B cell (primary cell): ENCODE data around the gene TGM3. TPM values are rescaled to one million over a fixed set of nuclear protein-coding genes. Genes with fewer than 3 reads are reported as not detected.

ENCODE experiments used
- ATAC-seq: fragments of 200-7000 bp; cut with Tn5 transposase; one replicate; pipeline ENCODE4 v1.10.0; 2021; ENCODE audit warnings: low read depth, mild to moderate bottlenecking, moderate number of reproducible peaks, moderate library complexity
- CTCF ChIA-PET: fragments of 350-600 bp; sonication (Branson Sonifier 250); formaldehyde crosslinking; loops from one replicate; lab custom pipeline; 2021; ENCODE audit warnings: antibody characterized with exemption, inconsistent platforms; lab: Charles Lee
- POLR2A ChIA-PET: fragments of 350-600 bp; sonication (Branson Sonifier 250); formaldehyde crosslinking; loops from one replicate; lab custom pipeline; 2021; ENCODE audit warnings: antibody characterized with exemption; lab: Charles Lee
- DNase-seq: peaks from one replicate; pipeline ENCODE4 v3.0.0; 2013
- H2AFZ ChIP-seq: 2 replicates; pipeline ENCODE4 v1.6.1; 2012; ENCODE audit warnings: mild to moderate bottlenecking, low read depth, low read length; ENCODE audit not compliant: insufficient read depth, poor library complexity, severe bottlenecking
- H3K27ac ChIP-seq, 2 donors: 1 replicate in 1 of 2; 2 replicates in 1 of 2; pipeline ENCODE4 v1.5.1; 2012 to 2013; ENCODE audit warnings: low read length in 2 of 2, mild to moderate bottlenecking in 2 of 2, moderate library complexity in 1 of 2
- H3K27me3 ChIP-seq, 4 experiments: fragments of 200-600 bp in 1 of 4; sonication (generic) in 1 of 4; replicated peaks in 1 of 4; 1 replicate in 2 of 4; 2 replicates in 2 of 4; pipeline versions ENCODE4 v1.6.1 to v1.7.0; 2013 to 2016; ENCODE audit warnings: low read length in 3 of 4, mild to moderate bottlenecking in 2 of 4, mixed read lengths in 1 of 4, moderate library complexity in 1 of 4; ENCODE audit not compliant: insufficient read depth in 4 of 4, control insufficient read depth in 3 of 4; ENCODE audit errors: control extremely low read depth in 1 of 4
- H3K36me3 ChIP-seq, 2 experiments: replicated peaks in 1 of 2; 1 replicate in 1 of 2; 2 replicates in 1 of 2; pipeline versions ENCODE4 v1.6.1 to v1.7.1; 2013; ENCODE audit warnings: low read length in 1 of 2; ENCODE audit not compliant: insufficient read depth in 2 of 2, control insufficient read depth in 1 of 2; ENCODE audit errors: control extremely low read depth in 1 of 2, extremely low read depth in 1 of 2
- H3K4me1 ChIP-seq, 2 donors: fragments of 200-600 bp in 1 of 2; sonication (generic) in 1 of 2; 1 replicate in 1 of 2; 2 replicates in 1 of 2; pipeline versions ENCODE4 v1.5.1 to v1.6.1; 2013 to 2017; ENCODE audit warnings: low read length in 2 of 2; ENCODE audit not compliant: control insufficient read depth in 2 of 2, insufficient read depth in 2 of 2
- H3K4me2 ChIP-seq: replicated peaks from 2 replicates; pipeline ENCODE3; 2012; ENCODE audit warnings: mild to moderate bottlenecking, low read depth, low read length; ENCODE audit not compliant: poor library complexity, severe bottlenecking
- H3K4me3 ChIP-seq, 5 experiments: fragments of 200-600 bp in 1 of 5; sonication (generic) in 1 of 5; 1 replicate in 3 of 5; 2 replicates in 2 of 5; pipeline versions ENCODE4 v1.5.1 to v1.7.0; 2011 to 2016; ENCODE audit warnings: low read length in 4 of 5, mild to moderate bottlenecking in 4 of 5, low read depth in 2 of 5, control low read depth in 1 of 5, moderate library complexity in 1 of 5; ENCODE audit not compliant: insufficient read depth in 1 of 5; ENCODE audit errors: control extremely low read depth in 1 of 5, extremely low read depth in 1 of 5
- H3K79me2 ChIP-seq: fragments of 200-600 bp; sonication (generic); one replicate; pipeline ENCODE4 v1.6.0; 2016; ENCODE audit warnings: low read length; ENCODE audit not compliant: control insufficient read depth, insufficient read depth
- H3K9ac ChIP-seq: fragments of 200-600 bp; sonication (generic); 2 replicates; pipeline ENCODE4 v1.6.1; 2017; ENCODE audit warnings: mild to moderate bottlenecking, low read length, moderate library complexity
- H3K9me3 ChIP-seq, 3 donors: one replicate each; pipeline versions ENCODE4 v1.6.1 to v1.7.1; 2013; ENCODE audit warnings: low read length in 2 of 3; ENCODE audit not compliant: control insufficient read depth in 2 of 3, insufficient read depth in 1 of 3; ENCODE audit errors: control extremely low read depth in 1 of 3
- H4K20me1 ChIP-seq: 2 replicates; pipeline ENCODE4 v1.6.0; 2012; ENCODE audit warnings: mild to moderate bottlenecking, low read length; ENCODE audit not compliant: insufficient read depth, control insufficient read depth, poor library complexity, severe bottlenecking
- H3K27ac Mint-ChIP-seq: one replicate; pipeline ENCODE4 v1.8.0; 2021; ENCODE audit warnings: mixed read lengths
- H3K27me3 Mint-ChIP-seq: one replicate; pipeline ENCODE4 v1.8.0; 2021; ENCODE audit warnings: mixed read lengths
- H3K4me1 Mint-ChIP-seq: one replicate; pipeline ENCODE4 v1.8.0; 2021; ENCODE audit warnings: mixed read lengths
- H3K4me3 Mint-ChIP-seq: one replicate; pipeline ENCODE4 v1.8.0; 2021; ENCODE audit warnings: mixed read lengths
- H3K9me3 Mint-ChIP-seq: one replicate; pipeline ENCODE4 v1.8.0; 2022; ENCODE audit warnings: mixed read lengths; ENCODE audit not compliant: insufficient read depth
- EZH2 ChIP-seq: IDR thresholded peaks from 2 replicates; pipeline ENCODE4 v1.6.1; 2012; ENCODE audit warnings: borderline replicate concordance, low read depth, mild to moderate bottlenecking, moderate library complexity, low read length; ENCODE audit not compliant: insufficient read depth, poor library complexity, severe bottlenecking
- WGBS: methylation state at CpG from one replicate; pipeline ENCODE4 v1.1.5; 2013; ENCODE audit warnings: missing lambda C conversion rate; ENCODE audit not compliant: insufficient coverage; 5-methylcytosine and 5-hydroxymethylcytosine counted together
- intact Hi-C: fragments of 100-400 bp; cut with micrococcal nuclease; formaldehyde crosslinking; loops from one replicate; pipeline ENCODE4 v1.10.0; 2022
- polyA plus RNA-seq: library from polyadenylated mRNA; depleted of rRNA; stranded (reverse); fragments of >200 nt; gene quantifications from 2 replicates; pipeline ENCODE4 v1.2.3, GENCODE V29; 2012
- total RNA-seq, 2 donors: library from RNA; stranded (reverse); fragments of 120-200 nt in 1 of 2; gene quantifications; 1 replicate in 1 of 2; 2 replicates in 1 of 2; pipeline versions ENCODE4 v1.2.3 to v1.2.4, GENCODE V29; 2013 to 2022
- TF ChIP-seq, protein P1 (sequence below): fragments of 200-600 bp; IDR thresholded peaks from one replicate; pipeline ENCODE4 v1.8.0; 2022; ENCODE audit warnings: antibody characterized with exemption, mild to moderate bottlenecking

TGM3 gene
- total and polyA plus RNA-seq, 2 donors (not counting 1 experiment from before 2014, with no cell fraction given) = not detected

DNA sequence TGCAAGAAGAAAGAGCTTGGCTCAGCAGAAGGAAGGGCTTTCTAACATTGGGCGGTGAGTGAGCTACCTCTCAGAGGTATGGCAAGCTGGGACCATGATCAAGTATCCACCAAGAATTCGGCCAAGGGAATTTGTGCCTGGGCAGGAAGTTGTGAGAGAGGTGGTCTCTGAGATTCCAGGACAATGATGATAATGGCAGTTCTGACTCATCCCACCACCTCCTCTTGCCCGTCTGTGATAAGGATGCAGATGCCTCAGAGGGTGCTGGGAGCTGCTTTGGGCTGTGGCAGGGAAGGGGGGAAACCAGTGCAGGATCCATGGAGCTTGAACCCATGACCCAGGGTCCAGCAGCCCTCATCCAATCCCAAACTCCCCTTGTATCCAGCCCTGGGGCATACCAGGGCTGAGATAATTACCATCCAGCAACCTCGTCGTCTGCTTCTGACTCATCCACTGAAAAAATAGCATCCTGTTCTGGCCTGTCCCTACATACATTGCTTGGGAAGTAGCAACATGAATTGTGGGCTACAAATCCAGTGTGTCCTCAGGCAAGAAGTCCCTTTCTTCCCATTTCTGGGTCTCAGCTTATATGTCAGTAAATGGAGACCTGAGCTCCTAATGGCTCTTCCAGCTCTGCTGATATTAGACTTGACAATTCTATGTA, 90.8 kb downstream of the TGM3 start:
- ChIA-PET POLR2A (no interaction called here), CTCF (interaction anchor here (1.0 to 1.2 kb wide), 2 partner anchors 65 to 179 kb away, joined by 3 to 8 read pairs; no protein-coding TSS in a partner anchor)
- no peak overlapping the region for H3K9ac ChIP-seq
- H3K27ac ChIP-seq = no peak overlapping the region
- H3K4me1 Mint-ChIP-seq = peaks cover 14% of the 10 kb centered on the region
- H3K27me3 Mint-ChIP-seq = peaks cover 14% of the 10 kb centered on the region
- H3K79me2 ChIP-seq = no peaks in the 10 kb centered on the region
- intact Hi-C loops = no loop called here
- H3K9me3 ChIP-seq = peaks cover 2 to 19% (median 7%) of the 10 kb centered on the region in 3 donors
- H3K27ac Mint-ChIP-seq = no peak overlapping the region
- no peaks in the 10 kb centered on the region for H3K36me3 ChIP-seq
- H3K9me3 Mint-ChIP-seq = peaks cover 5% of the 10 kb centered on the region
- no peak overlapping the region for H3K4me3 Mint-ChIP-seq
- no peak overlapping the region for H3K4me2 ChIP-seq
- no peak overlapping the region for H3K4me3 ChIP-seq
- peaks cover 11 to 13% of the 10 kb centered on the region in 2 donors for H3K4me1 ChIP-seq
- ATAC-seq (no peak), DNase-seq (no peak)
- 76% methylated on average over 4 of the region's 5 CpGs for WGBS
- peaks cover 0 to 2% (median 0%) of the 10 kb centered on the region in 4 experiments for H3K27me3 ChIP-seq
- no peaks in the 10 kb centered on the region for H4K20me1 ChIP-seq
- H2AFZ ChIP-seq = peak overlapping the region; percentile 13
- TF ChIP-seq, protein P1, sequence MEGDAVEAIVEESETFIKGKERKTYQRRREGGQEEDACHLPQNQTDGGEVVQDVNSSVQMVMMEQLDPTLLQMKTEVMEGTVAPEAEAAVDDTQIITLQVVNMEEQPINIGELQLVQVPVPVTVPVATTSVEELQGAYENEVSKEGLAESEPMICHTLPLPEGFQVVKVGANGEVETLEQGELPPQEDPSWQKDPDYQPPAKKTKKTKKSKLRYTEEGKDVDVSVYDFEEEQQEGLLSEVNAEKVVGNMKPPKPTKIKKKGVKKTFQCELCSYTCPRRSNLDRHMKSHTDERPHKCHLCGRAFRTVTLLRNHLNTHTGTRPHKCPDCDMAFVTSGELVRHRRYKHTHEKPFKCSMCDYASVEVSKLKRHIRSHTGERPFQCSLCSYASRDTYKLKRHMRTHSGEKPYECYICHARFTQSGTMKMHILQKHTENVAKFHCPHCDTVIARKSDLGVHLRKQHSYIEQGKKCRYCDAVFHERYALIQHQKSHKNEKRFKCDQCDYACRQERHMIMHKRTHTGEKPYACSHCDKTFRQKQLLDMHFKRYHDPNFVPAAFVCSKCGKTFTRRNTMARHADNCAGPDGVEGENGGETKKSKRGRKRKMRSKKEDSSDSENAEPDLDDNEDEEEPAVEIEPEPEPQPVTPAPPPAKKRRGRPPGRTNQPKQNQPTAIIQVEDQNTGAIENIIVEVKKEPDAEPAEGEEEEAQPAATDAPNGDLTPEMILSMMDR = no peak
- TF ChIP-seq EZH2 = no peak

DNA sequence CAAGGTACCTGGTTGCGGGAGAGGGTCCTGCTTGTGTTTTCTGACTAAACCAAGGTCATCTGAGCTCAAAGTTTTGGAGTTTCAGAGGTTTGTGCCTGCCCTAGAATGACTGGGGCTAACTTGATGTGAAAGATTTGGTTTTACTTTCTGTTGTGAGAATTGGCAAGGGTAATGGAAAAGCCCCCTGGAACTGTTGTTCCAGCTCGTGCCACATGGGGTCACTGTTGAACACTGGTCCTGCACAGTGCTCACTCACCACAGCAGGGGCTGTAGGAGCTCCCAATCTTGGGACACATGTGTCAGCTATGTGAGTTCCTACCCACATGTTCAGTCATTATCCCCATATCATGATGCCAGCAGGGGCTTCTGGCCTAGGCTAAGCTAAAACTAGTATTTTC, 91.4 kb downstream of the TGM3 start:
- H3K79me2 ChIP-seq = no peaks in the 10 kb centered on the region
- WGBS = 51% methylated on average over 2 of the region's 2 CpGs
- peaks cover 2 to 19% (median 7%) of the 10 kb centered on the region in 3 donors for H3K9me3 ChIP-seq
- H3K27me3 ChIP-seq = peaks cover 0 to under 1% (median 0%) of the 10 kb centered on the region in 4 experiments
- ATAC-seq = no peak
- H3K27ac Mint-ChIP-seq = no peak overlapping the region
- DNase-seq = peak; percentile 45
- peaks cover 14% of the 10 kb centered on the region for H3K27me3 Mint-ChIP-seq
- H3K4me1 Mint-ChIP-seq = peaks cover 19% of the 10 kb centered on the region
- CTCF ChIA-PET = interaction anchor here (1.0 to 1.2 kb wide), 2 partner anchors 65 to 180 kb away, joined by 3 to 8 read pairs; no protein-coding TSS in a partner anchor
- POLR2A ChIA-PET = no interaction called here
- H3K9me3 Mint-ChIP-seq = peaks cover 5% of the 10 kb centered on the region
- intact Hi-C loops = no loop called here
- H3K36me3 ChIP-seq = no peaks in the 10 kb centered on the region
- H3K4me2 ChIP-seq = no peak overlapping the region
- no peaks in the 10 kb centered on the region for H4K20me1 ChIP-seq
- no peak for TF ChIP-seq EZH2
- TF ChIP-seq, protein P1 = peak; percentile 46
- H3K4me3 Mint-ChIP-seq = no peak overlapping the region
- H2AFZ ChIP-seq = peak overlapping the region; percentile 13
- no peak overlapping the region for H3K4me3 ChIP-seq
- no peak overlapping the region for H3K27ac ChIP-seq
- no peak overlapping the region for H3K9ac ChIP-seq
- H3K4me1 ChIP-seq = peaks cover 15 to 16% of the 10 kb centered on the region in 2 donors
